ENCODE results near the gene NTSR1.

Gene NTSR1

GRCh38 chr20:62732842-62733525, 24.3 kb downstream of the NTSR1 start:
- Mint-ChIP-seq H3K4me3 (no peak overlapping the region), H3K4me1 (peaks cover 32% of the 10 kb centered on the region), H3K27me3 (peaks cover 24% of the 10 kb centered on the region)

DNA sequence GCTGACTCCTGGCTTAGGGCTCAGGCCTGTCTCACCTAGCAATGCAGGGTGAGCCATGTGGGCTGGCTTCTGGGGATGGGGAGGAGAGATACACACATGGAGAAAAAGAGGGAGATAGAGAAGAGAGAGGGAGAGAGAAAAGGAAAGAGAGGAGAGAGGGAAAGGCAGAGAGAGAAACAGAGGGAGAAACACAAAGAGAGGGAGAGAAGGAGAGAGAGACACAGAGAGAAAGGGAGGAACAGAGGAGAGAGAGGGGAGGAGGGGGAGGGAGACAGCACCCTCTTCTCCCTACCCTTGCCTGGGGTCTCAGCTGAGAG, 24.8 kb downstream of the NTSR1 start:
- H3K4me1 Mint-ChIP-seq: peaks cover 32% of the 10 kb centered on the region
- DNase-seq (no peak), ATAC-seq (no peak)
- no peak overlapping the region for H3K4me3 Mint-ChIP-seq
- H3K27ac Mint-ChIP-seq: no peak overlapping the region
- H3K9me3 Mint-ChIP-seq: no peaks in the 10 kb centered on the region
- H3K27me3 Mint-ChIP-seq: peaks cover 24% of the 10 kb centered on the region

More at GRCh38 chr20:62732842-62733525, 24.3 kb downstream of the NTSR1 start:
- ATAC-seq: no peak
- Mint-ChIP-seq H3K27ac (no peak overlapping the region), H3K9me3 (no peaks in the 10 kb centered on the region)
- no peak for DNase-seq

- no peaks in the 10 kb centered on the region for H3K9me3 Mint-ChIP-seq
- H3K4me3 Mint-ChIP-seq: no peak overlapping the region
- peaks cover 34% of the 10 kb centered on the region for H3K4me1 Mint-ChIP-seq
- ATAC-seq (no peak), DNase-seq (no peak)
- peaks cover 24% of the 10 kb centered on the region for H3K27me3 Mint-ChIP-seq
- H3K27ac Mint-ChIP-seq: no peak overlapping the region
These were observed 25.3 kb downstream of the NTSR1 start for GRCh38 chr20:62733891-62734290.

DNA sequence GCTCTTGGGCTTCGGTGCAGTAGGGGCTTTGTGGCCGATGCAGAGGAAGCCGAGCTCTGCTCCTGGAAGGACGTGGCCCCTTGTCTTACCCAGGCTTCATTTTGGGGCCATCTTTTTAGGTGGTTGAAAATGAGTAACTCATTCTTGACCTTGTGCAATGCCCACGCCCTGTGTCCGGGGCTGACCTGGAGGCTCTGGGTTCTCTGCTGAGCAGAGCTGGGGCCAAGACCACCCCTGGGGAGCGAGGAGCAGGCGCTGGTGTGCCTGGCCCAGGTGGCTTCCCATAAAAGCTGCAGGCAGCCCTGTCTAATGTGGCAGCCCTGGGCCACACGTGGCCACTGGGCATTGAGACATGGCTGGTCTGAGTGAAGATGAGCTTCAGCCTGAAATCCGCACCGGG, 25.7 kb downstream of the NTSR1 start:
- no peak for ATAC-seq
- Mint-ChIP-seq H3K27me3 (peaks cover 24% of the 10 kb centered on the region), H3K27ac (no peak overlapping the region), H3K4me3 (no peak overlapping the region), H3K9me3 (no peaks in the 10 kb centered on the region), H3K4me1 (peaks cover 38% of the 10 kb centered on the region)
- DNase-seq: no peak

- H3K4me3 Mint-ChIP-seq: peak overlapping the region in 1 of 2 donors; percentile 30
- ATAC-seq (no peak), DNase-seq (no peak)
- no peak overlapping the region for H3K27ac Mint-ChIP-seq
- peaks cover 44% of the 10 kb centered on the region for H3K4me1 Mint-ChIP-seq
- H3K9me3 Mint-ChIP-seq: no peaks in the 10 kb centered on the region
- H3K27me3 Mint-ChIP-seq: peaks cover 24% of the 10 kb centered on the region
These were observed 26.2 kb downstream of the NTSR1 start for GRCh38 chr20:62734881-62735280.

DNA sequence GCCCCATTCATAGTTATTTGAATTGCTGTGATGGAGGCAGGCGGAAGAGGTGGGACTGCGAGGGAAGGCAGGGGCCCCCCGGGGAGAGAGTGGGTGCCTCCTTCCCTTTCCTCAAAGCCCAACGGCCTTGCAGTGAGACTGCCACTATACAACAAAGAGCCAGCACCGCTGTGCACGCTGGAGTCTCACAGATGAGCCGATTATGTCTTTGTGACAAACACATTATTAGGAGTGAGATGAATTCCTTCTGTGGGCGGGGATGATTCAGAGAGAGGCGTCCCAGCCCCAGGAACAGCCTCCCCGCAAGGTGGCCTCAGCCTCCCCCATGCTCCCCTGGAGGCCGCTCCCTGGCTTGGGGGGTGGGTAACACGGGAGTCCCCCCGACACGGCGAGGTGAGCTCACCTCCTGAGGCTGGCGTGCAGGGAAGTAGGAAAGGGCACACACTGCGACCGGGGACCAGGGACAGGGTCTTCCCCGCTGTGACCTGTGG, 26.7 kb downstream of the NTSR1 start:
- Mint-ChIP-seq H3K27ac (no peak overlapping the region), H3K4me1 (peaks cover 49% of the 10 kb centered on the region), H3K9me3 (no peaks in the 10 kb centered on the region), H3K4me3 (peak overlapping the region in 1 of 2 donors; percentile 30), H3K27me3 (peaks cover 24% of the 10 kb centered on the region)
- ATAC-seq (no peak), DNase-seq (no peak)

GRCh38 chr20:62736026-62736406, 27.4 kb downstream of the NTSR1 start:
- Mint-ChIP-seq H3K27me3 (peaks cover 24% of the 10 kb centered on the region), H3K9me3 (no peaks in the 10 kb centered on the region), H3K4me3 (no peak overlapping the region), H3K4me1 (peaks cover 52% of the 10 kb centered on the region), H3K27ac (peak overlapping the region in 1 of 2 donors; percentile 33)
- DNase-seq (no peak), ATAC-seq (no peak)

GRCh38 chr20:62736407-62737071, 27.9 kb downstream of the NTSR1 start:
- Mint-ChIP-seq H3K9me3 (no peaks in the 10 kb centered on the region), H3K27ac (peak overlapping the region in 1 of 2 donors; percentile 34), H3K4me3 (no peak overlapping the region), H3K27me3 (peaks cover 24% of the 10 kb centered on the region), H3K4me1 (peaks cover 52% of the 10 kb centered on the region)
- DNase-seq: no peak
- no peak for ATAC-seq

- H3K9me3 Mint-ChIP-seq: no peaks in the 10 kb centered on the region
- DNase-seq (no peak), ATAC-seq (no peak)
- peaks cover 24% of the 10 kb centered on the region for H3K27me3 Mint-ChIP-seq
- no peak overlapping the region for H3K4me3 Mint-ChIP-seq
- H3K27ac Mint-ChIP-seq: no peak overlapping the region
- peaks cover 56% of the 10 kb centered on the region for H3K4me1 Mint-ChIP-seq
These were observed 28.7 kb downstream of the NTSR1 start for GRCh38 chr20:62737271-62737811.

- Mint-ChIP-seq H3K27me3 (peaks cover 16% of the 10 kb centered on the region), H3K9me3 (no peaks in the 10 kb centered on the region), H3K27ac (no peak overlapping the region), H3K4me1 (peaks cover 55% of the 10 kb centered on the region), H3K4me3 (no peak overlapping the region)
- ATAC-seq (no peak), DNase-seq (no peak)
These were observed 29.6 kb downstream of the NTSR1 start for GRCh38 chr20:62738025-62738881.

DNA sequence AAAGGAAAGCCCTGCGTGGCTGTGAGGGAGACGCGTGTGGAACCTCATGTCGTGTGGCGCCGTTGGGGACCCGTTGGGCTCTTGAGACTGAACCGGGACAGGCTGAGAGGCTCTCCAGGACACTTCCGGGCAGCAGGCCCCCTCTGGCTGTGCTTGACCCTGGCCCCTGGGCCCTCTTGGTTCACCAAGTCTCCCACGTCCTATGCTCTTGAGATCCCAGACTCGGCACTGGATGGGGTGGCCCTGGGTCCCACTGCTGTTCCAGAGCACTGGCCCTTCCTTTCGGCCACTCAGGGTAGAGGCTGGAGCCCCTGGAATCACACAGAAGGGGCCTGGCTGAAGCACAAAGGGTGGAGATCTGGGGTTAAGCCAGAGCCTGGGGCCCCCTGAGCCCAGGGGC, 30.4 kb downstream of the NTSR1 start:
- Mint-ChIP-seq H3K4me3 (peak overlapping the region in 1 of 2 donors; percentile 82), H3K9me3 (no peaks in the 10 kb centered on the region), H3K27me3 (peaks cover 9% of the 10 kb centered on the region), H3K27ac (no peak overlapping the region), H3K4me1 (peaks cover 55% of the 10 kb centered on the region)
- ATAC-seq (no peak), DNase-seq (no peak)

DNA sequence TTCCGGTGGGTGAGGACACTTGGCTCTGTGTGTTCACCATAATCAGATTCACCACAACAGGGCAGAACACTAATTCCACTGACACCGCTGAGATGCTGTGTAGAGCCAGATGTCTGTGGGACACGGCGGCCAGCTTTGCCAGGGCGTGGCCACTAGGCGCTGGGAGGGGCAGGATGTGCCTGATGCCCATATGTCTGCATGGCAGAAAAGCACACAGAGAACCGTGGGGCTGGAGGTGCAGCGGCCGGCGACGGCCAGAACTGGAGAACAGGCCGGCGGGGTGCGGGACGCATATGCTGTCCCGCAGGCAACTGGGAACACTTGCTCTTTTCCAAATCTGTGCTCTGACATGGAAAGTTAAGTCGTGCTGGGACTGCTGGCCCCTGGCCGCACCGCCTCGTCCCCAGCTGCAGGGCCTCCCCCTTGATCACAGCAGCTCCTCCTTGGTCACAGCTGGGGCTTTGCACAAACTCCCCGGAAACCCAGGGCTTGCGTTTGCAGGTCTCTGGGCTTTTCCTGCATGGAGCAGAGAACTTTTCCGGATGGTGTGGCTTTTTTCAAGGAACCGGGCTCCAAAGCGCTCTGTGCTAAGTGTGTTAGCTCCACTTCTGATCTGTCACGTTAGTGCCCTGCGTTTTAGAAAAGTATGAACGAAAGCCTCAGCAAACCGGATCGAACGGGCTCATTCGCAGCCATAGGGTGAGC, 31.1 kb downstream of the NTSR1 start:
- ATAC-seq (peak; percentile 59), DNase-seq (peak; percentile 19 to 51)
- H3K4me1 Mint-ChIP-seq: peaks cover 54% of the 10 kb centered on the region
- peaks cover 8% of the 10 kb centered on the region for H3K27me3 Mint-ChIP-seq
- peak overlapping the region; percentile 65 to 77 for H3K27ac Mint-ChIP-seq
- peak overlapping the region; percentile 78 to 82 for H3K4me3 Mint-ChIP-seq
- no peaks in the 10 kb centered on the region for H3K9me3 Mint-ChIP-seq

- H3K9me3 Mint-ChIP-seq: no peaks in the 10 kb centered on the region
- H3K4me1 Mint-ChIP-seq: peaks cover 53% of the 10 kb centered on the region
- peaks cover 8% of the 10 kb centered on the region for H3K27me3 Mint-ChIP-seq
- peak; percentile 75 to 85 for DNase-seq
- peak; percentile 87 for ATAC-seq
- peak overlapping the region; percentile 78 to 82 for H3K4me3 Mint-ChIP-seq
- peak overlapping the region; percentile 65 to 77 for H3K27ac Mint-ChIP-seq
These were observed 31.9 kb downstream of the NTSR1 start for GRCh38 chr20:62740286-62741141.

DNA sequence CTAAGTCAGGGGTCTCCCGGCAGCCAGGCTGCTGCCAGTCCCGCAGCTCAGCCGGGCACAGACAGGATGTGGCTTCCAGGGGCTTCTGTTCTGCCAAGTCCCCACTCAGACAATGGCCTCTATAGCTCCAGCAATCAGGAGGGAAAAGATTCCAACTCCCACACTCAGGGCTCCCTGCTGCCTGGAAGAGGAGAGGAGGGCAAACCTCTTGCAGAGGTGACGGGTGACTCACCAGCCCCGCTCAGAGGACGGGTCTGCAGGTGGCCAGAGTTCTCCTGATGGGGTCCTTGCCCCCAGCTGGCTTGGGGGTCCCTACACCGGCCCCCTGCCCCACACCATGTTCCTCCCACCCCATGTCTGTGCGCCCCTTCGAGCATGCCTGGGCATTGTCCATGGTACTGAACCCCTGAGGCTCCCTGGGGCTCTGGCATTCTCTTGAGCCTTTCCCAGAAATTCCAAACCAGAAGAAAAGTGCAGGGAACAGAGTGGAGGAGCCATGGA, 32.6 kb downstream of the NTSR1 start:
- Mint-ChIP-seq H3K27ac (no peak overlapping the region), H3K4me1 (peaks cover 52% of the 10 kb centered on the region)
- DNase-seq: no peak

More for the DNA sequence above, 32.6 kb downstream of the NTSR1 start:
- Mint-ChIP-seq H3K27me3 (peaks cover 9% of the 10 kb centered on the region), H3K9me3 (no peaks in the 10 kb centered on the region), H3K4me3 (no peak overlapping the region)
- no peak for ATAC-seq
